ENCODE results near the gene CSNK1D.
"Not testable (repeated sequence)": the region's sequence is repeated elsewhere in the genome, so short reads cannot be mapped to it uniquely, and the experiment has no call there.

CSNK1D gene

DNA sequence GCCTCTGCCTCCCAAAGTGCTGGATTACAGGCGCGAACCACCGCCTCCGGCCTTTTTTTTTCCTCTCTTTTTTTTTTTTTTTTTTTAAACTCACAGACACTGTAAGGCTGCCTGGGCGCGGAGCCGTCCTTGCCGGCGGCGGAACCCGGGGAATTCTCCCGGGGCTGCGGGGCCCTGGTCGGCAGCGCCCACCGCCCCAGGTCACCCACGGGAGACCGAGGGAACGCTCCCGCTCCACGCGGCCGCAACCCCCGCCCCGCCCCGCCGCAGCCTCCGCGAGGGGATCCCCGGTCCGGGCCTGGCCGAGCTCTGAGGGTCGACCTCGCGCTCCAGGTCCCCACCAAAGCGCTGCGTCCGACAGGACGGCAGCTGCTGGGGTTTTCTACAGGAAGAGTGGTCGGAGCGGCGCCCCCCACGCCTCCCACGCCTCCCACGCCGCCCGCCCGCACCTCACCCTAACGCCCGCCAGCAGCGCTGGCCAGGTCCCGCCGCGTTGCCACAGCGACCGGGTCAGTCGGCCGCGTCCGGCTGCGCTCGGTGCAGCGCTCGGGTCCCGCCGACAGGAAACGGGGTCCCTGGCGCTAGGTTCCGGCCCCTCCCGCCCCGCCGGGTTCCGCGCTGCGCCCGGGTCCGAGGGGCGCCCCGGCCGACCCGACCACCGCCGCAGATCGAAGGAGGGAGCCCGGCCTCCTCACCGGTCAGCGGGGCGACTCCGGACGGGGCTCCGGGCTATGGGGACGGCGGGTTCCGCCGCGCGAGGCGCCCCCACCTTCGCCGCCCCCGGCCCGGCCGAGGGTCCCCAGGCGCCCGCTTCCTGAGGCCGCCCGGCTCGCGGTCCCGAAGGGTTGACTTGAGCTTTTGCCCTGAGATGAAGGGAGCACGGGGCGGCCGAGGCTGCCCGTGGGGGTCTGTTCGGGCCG is 60.9 kb downstream of the CSNK1D start, which contains the start of gene CCDC57:
CCDC57 (minus strand) TSS at position 512 of the 920 bp plus-strand sequence. CDS start 10,898 bp downstream, outside the sequence.
- peak; percentile 63 for DNase-seq

DNA sequence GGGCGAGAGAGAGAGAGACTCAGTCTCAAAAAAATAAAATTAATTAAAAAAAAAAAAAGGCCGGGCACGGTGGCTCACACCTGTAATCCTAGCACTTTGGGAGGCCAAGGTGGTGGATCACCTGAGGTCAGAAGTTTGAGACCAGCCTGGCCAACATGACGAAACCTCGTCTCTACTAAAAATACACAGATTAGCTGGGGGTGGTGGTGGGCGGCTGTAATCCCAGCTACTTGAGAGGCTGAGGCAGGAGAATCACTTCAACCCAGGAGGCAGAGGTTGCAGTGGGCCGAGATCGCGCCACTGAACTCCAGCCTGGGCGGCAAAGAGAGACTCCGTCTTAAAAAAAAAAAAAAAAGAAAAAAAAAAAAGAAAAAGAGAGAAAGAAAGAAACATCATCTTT is 62.8 kb downstream of the CSNK1D start:
- DNase-seq = not testable (repeated sequence)

DNA sequence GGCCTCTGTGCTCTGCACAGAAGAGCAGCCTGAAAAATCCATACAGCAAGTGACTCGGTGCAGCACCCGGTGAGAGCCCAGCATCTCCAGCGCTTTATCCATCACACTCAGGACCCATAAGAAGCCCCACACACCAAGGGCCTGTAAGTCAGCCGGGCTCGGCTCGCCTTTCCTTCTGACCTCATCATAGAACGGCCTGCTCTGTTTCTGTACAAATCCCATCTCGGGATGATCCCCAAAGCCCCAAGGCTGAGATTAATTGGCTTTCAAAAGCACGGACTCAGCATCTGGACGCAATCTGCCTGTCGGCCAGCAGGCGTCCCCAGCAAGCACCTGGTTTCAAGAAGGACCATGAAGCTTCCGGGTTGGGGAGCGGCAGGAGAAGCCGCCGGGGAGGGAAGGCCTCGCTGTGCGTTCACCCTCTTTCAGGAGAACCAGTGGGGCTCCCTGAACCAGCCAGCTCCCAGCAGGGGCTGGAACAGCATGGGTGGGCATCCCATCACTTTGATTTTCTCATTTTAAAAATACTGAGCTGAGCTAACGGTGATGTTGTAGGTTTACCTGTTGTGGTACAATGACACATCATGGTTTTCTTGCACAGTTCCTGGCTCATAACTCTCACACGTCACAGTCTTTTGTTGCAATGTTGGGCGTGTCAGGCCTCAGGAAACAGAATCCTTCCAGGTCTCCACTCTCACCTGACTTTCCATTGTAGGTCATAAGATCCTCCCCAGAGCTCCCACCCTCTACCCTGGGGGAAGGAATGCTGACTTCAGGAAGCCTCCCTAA is 67.6 kb downstream of the CSNK1D start:
- DNase-seq = peak; percentile 73

DNA sequence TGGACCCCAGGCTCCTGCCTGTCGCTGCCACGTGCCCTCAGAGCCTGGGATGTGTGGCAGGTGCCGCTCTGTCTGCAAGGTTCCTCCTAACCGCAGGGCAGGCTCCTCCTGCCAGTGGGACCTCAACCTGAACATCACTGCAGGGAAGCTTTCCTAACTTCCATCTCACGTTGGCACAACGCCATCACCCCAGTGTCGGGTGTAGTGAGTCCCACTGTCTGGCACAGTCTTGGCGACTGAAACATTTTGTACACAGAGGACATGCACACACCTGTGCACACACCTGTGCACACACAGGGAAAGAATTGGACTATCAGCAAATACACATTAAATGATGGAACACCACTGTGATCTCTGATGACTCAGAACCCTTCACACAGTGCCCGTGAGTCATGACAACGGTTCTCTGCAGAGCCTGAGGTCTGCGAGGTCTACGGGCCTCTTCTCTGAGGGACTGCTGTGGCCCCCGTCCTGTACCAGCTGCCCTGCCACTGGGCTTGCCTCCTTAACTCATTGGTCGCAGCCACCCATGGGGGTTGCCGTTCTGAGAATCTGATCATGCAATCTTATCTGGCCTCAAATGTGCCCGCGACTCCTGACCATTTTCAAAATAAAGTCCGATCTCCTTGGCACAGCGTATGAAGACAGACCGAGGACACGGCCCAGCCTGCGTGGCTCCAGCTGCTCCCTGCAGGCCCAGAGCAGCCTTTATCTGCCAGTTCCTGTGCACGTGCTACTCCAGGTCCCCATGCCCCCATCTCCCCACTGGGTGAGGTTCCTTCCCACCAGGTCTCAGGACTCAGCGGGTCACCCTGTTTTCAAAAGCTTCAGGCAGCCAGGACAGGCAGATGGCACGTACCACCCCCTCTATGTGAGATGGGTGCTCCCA is 68.4 kb downstream of the CSNK1D start:
- DNase-seq = no peak

DNA sequence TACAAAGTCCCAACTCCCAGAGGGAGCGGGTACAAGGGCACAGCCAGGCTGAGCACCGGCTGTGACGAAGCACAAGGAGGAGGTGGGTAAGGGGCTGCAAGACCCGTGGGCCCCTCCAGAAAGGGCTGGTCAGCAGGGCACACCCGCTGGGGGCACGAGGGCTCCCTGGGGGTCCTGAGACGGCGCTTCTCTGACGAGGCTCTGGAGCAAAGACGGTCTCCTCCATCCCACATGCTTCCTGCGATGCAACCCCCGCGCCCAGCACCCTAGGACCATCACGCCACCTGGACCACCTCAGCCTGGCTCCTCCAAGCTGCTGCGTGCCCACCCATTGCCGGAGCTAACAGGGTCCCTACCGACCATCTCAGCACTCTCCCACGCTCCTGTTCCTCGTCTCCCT is 69.6 kb downstream of the CSNK1D start:
- DNase-seq = no peak

DNA sequence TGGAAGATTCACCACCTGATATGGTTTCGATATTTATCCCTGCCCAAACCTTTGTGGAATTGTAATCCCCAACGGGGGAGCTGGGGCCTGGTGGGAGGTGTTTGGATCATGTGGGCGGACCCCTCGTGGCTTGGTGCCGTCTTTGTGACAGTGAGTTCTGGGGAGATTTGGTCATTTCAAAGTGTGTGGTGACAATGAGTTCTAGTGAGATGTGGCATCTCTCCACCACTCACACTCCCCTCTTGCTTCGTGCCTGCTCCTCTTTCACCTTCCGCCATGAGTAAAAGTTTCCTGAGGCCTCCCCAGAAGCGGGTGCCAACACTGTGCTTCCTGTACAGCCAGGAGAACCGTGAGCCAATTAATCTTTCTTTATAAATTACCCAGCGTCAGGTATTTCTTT is 70.5 kb downstream of the CSNK1D start:
- DNase-seq = no peak

DNA sequence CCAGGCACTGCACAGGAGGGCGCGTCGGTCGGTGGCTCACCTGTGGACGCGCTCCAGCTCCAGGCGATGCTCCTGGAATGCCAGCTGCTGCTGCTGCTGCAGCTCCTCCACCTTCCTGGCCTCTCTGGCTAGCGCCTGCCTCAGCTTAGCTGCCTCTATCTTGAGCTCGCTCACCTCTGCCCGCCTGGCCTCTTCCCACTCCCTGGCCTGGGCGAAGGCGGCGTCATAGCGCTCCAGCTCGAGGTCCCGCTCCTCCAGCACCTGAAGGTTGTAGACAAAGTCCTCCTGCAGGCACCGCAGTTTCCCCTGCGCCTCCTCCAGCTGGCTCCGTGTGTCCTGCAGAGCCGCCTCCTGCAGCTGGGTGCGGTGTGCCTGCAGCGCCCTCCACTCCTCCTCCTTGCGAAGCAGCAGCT is 72.0 kb downstream of the CSNK1D start:
- no peak for DNase-seq

DNA sequence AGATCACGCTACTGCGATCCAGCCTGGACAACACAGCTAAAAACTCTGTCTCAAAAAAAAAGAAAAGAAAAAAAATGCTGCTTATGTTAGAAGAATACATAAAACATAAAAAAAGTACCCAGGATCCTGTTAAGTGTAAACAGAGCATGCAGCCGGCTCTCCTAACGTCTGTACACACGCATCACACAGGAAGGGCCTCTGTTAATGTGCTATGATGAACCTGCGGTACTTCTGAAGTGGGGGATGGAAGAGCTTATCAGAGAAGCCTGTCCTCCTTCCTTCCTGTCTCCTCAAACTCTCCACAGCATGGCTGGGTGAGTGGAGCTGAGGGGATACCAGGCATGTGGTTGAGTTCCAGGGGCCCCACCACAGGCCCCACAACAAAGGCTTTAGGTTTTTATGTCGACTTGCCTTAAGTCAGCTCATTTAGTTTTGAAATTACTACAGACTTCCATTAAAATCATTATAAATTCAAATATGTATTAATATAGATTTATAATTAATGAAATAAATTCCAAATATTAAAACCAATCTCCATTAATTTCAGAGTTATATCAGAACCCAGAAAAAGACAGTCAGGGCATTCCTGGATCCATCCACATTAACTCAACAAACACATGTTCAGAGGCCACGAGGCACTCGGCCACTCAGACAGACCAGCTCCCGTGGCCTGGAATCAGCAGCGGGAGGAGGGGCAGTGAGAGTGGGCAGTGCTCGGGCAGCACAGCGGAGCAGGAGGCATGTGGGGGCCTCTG is 72.6 kb downstream of the CSNK1D start:
- DNase-seq = no peak

DNA sequence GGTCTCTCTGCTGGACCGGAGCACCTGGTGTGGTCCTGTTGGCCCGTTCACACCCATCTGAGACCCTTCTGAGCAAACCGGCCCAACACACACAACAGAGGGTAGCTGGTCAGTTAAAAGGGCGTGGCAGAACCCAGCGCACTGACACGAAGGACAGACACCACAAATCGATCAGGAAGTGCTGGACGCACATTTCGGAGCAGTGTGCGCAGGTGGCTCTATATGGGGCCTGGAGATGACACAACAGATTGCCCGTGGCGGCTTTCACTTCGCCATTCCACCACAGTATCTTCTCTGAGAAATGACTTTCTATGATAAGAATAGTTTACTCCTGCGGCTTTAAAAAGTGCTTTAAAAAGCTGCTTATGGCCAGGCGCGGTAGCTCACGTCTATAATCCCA is 73.4 kb downstream of the CSNK1D start:
- DNase-seq = no peak

DNA sequence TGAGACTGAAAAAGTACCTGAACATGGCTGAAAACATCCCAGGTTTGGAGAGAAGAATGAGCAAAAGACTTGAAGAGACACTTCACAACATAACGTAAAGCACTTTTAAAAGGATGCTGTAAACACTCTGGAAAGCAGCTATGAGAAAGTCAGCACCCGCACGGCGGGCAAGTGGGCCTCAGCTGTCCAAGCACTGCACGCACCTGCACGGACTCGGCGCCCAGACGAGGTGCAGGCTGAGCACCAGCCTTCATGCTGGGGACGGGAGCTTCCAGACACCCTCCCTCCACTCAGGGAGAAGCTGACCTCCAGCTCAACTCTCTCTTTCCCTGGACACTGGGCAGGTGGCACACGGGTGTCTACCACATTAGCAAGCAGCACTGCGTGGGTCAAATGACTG is 74.0 kb downstream of the CSNK1D start:
- DNase-seq = no peak

DNA sequence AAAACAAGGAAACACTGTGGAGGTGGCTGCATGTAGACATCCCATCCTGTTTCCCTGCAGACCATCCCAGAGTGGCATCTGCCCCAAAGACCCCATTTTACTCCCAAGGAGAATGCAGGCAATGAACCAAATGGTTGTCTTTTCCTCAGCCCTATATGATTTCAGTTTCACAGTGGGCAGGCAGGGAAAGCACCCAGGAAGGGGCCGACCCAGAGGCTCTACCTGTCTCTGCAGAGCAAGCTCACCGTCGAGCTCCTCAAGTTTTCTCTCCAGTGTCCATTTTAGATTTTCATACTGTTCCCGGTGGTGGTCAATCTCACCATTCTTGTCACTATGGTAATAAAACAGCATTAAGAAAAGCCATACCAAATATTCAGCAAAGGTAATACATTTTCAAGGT is 75.4 kb downstream of the CSNK1D start:
- no peak for DNase-seq

DNA sequence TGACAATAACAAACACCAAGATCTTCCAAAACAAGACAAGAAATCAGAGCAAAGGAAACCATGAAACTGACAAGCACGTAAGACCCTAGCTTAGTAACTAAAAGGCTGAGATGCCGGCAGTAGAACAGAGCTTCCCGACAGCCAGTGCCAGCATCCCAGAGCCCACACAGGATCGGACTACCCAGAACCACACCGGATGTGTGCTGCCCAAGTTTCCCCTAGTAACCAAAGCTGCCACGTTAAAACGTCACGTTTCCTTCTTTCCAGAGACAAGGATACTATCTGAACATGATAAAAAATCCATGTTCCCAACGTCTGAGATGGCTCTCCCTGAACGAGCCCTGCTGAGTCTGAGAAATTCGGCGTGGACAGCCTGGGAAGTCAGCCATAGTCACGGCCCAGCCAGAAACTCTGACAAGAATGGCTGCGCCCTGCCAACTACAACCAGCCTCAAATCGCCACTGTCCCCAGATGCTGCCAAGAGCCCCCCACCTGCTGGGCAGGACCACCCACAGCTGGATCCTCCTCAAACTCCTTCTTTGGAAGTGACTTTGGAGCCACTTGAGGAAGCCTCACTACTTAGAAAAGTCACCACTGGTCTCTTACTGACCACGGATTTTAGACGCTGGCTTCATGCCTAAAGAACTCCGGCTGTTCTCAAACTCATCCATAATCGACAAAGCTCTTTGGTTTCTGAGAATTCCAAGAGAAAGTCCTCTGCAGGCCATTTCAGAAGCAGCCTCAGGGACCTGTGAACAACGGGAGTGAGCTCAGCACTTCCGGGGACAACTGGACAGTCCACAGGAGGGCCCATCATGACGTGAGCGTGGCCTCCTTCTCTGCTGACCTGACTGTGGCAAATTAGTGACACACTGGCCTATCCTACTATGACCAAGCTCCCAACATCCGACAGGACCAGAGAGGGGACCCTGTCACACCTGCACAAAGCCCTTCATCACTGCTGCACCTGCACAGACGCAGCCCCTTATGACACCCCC is 77.5 kb downstream of the CSNK1D start:
- no peak for DNase-seq

DNA sequence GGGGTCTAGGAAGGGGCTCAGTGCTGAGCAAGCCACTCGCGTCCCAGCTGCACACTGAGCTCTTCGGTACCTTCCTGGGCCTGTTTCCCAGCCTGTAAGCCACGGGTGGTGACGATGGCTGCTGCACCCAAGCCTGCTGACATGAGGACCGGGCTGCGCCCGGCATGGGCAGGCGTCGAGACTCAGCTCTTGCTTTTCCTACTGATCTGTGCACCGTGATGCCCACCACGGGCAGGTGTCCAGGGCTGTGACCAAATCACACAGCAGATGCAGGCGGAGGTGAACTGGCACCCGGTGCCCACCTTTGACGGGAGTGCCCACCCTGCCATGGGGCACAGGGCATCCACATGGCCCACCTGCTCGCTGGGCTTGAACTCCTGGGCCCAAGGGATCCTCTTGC is 78.7 kb downstream of the CSNK1D start:
- no peak for DNase-seq

DNA sequence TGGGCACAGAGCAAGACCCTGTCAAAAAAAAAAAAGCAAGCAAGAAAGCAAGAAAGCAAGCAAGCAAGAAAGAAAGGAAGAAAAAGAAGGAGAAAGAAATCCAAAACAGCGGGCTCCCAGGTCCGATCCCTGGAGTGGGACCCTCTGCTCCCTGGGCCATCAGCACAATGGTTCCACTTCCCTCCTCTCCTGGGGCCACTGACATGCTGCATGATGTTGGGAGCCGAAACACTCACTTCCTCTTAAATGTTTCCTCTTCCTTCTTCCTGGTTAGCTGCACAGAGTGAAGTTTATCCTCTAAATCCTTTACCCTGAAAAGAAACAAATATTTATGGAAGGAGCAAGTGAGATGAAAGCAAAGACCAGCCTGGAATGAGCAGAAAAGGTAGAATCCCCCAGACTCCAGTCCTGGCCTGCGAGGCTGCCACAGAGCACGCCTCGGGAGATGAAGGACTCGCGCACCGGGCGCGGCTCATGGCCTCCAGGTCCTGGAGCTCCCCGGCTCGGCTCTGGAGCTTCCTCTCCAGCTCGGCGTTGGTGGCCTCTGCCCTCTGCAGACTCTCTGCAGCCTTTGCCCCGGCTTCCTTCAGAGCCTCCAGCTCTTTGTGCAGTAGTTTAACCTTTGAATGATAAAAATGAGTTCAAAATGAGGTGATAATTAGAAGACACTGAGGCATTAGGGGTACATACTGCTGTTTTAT is 79.8 kb downstream of the CSNK1D start:
- DNase-seq = no peak

DNA sequence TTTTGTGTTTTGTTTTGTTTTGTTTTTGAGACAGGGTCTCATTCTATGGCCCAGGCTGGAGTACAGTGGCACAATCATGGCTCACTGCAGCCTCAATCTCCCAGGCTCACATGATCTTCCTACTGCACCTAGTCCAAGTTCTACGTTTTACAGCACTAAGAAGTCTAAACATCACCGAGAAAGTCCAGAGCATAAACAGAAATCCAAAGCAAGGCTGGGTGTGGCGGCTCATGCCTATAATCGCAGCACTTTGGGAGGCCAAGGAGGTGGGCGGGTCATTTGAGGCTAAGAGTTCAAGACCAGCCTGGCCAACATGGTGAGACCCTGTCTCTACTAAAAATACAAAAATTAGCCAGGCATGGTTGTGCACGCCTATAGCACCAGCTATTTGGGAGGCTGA is 80.5 kb downstream of the CSNK1D start:
- DNase-seq = not testable (repeated sequence)

Measured in T1000 (cell line).